T-helper 2 cell treated with Interferon-gamma antibody and Interleukin-4, amounts not matched to agents 5 μg/mL and 100 μg/mL, for 36 hours (primary cell): ENCODE data around the gene RSPH6A.
A peak's percentile ranks its signal among the peaks of the same experiment; 100 is the strongest.

Experiments used
- DNase-seq: peaks from one replicate; pipeline ENCODE4 v3.0.0; 2021; ENCODE audit warnings: low spot score
- H3K27ac Mint-ChIP-seq: one replicate; pipeline ENCODE4 v1.8.0; 2021; ENCODE audit warnings: mild to moderate bottlenecking, mixed read lengths
- H3K27me3 Mint-ChIP-seq: one replicate; pipeline ENCODE4 v1.8.0; 2021; ENCODE audit warnings: low read depth, mixed read lengths
- H3K36me3 Mint-ChIP-seq: one replicate; pipeline ENCODE4 v1.8.0; 2021; ENCODE audit warnings: low read depth, mixed read lengths
- H3K4me1 Mint-ChIP-seq: one replicate; pipeline ENCODE4 v1.8.0; 2021; ENCODE audit warnings: low read depth, mixed read lengths
- H3K4me3 Mint-ChIP-seq: one replicate; pipeline ENCODE4 v1.8.0; 2022; ENCODE audit warnings: mild to moderate bottlenecking, moderate library complexity, mixed read lengths
- H3K9me3 Mint-ChIP-seq: one replicate; pipeline ENCODE4 v1.8.0; 2021; ENCODE audit warnings: mixed read lengths

RSPH6A gene

GRCh38 chr19:45785097-45785496 lies 30.0 kb downstream of the RSPH6A start:
- H3K4me3 Mint-ChIP-seq, result no peak overlapping the region
- H3K36me3 Mint-ChIP-seq, result peaks cover 24% of the 10 kb centered on the region

GRCh38 chr19:45784096-45784495 lies 31.0 kb downstream of the RSPH6A start:
- Mint-ChIP-seq H3K4me1 (peaks cover 10% of the 10 kb centered on the region), H3K9me3 (no peaks in the 10 kb centered on the region), H3K27ac (no peak overlapping the region), H3K27me3 (peaks cover 21% of the 10 kb centered on the region), H3K36me3 (peaks cover 16% of the 10 kb centered on the region), H3K4me3 (no peak overlapping the region)
- DNase-seq, result no peak

More at GRCh38 chr19:45785097-45785496, 30.0 kb downstream of the RSPH6A start:
- DNase-seq, result no peak
- Mint-ChIP-seq H3K27ac (no peak overlapping the region), H3K4me1 (peaks cover 1% of the 10 kb centered on the region), H3K9me3 (no peaks in the 10 kb centered on the region), H3K27me3 (peaks cover 25% of the 10 kb centered on the region)

GRCh38 chr19:45782820-45783785 lies 32.0 kb downstream of the RSPH6A start:
- peaks cover 6% of the 10 kb centered on the region for H3K36me3 Mint-ChIP-seq
- no peak for DNase-seq

GRCh38 chr19:45782162-45782691 lies 32.9 kb downstream of the RSPH6A start, which contains the start of gene DMPK:
Gene DMPK, minus strand, starts transcription at chr19:45782490. Its CDS starts 138 bp downstream, at chr19:45782352.
- H3K4me3 Mint-ChIP-seq, result no peak within 1 kb of the TSS
- H3K4me1 Mint-ChIP-seq, result peaks cover 17% of the 10 kb centered on the region
- H3K36me3 Mint-ChIP-seq, result no peaks in the 10 kb centered on the region
- DNase-seq, result no peak
- H3K9me3 Mint-ChIP-seq, result no peaks in the 10 kb centered on the region
- no peak within 1 kb of the TSS for H3K27ac Mint-ChIP-seq
- H3K27me3 Mint-ChIP-seq, result peaks cover 7% of the 10 kb centered on the region

More at GRCh38 chr19:45782820-45783785, 32.0 kb downstream of the RSPH6A start:
- H3K9me3 Mint-ChIP-seq, result no peaks in the 10 kb centered on the region
- no peak overlapping the region for H3K27ac Mint-ChIP-seq
- no peak overlapping the region for H3K4me3 Mint-ChIP-seq
- peaks cover 17% of the 10 kb centered on the region for H3K4me1 Mint-ChIP-seq
- H3K27me3 Mint-ChIP-seq, result peaks cover 13% of the 10 kb centered on the region

- Mint-ChIP-seq H3K36me3 (no peaks in the 10 kb centered on the region), H3K4me3 (no peak overlapping the region), H3K9me3 (no peaks in the 10 kb centered on the region), H3K27ac (no peak overlapping the region), H3K4me1 (peaks cover 17% of the 10 kb centered on the region), H3K27me3 (peaks cover 10% of the 10 kb centered on the region)
- DNase-seq, result no peak
Observed at GRCh38 chr19:45781214-45782161, 33.6 kb downstream of the RSPH6A start.

GRCh38 chr19:45780448-45781213 lies 34.5 kb downstream of the RSPH6A start:
- peaks cover 10% of the 10 kb centered on the region for H3K27me3 Mint-ChIP-seq
- no peak overlapping the region for H3K27ac Mint-ChIP-seq
- no peak for DNase-seq
- H3K4me1 Mint-ChIP-seq, result peaks cover 17% of the 10 kb centered on the region
- no peaks in the 10 kb centered on the region for H3K36me3 Mint-ChIP-seq
- no peaks in the 10 kb centered on the region for H3K9me3 Mint-ChIP-seq
- H3K4me3 Mint-ChIP-seq, result no peak overlapping the region

GRCh38 chr19:45780146-45780447 lies 35.0 kb downstream of the RSPH6A start:
- Mint-ChIP-seq H3K9me3 (no peaks in the 10 kb centered on the region), H3K27ac (no peak overlapping the region), H3K36me3 (no peaks in the 10 kb centered on the region), H3K4me3 (no peak overlapping the region), H3K4me1 (peaks cover 17% of the 10 kb centered on the region), H3K27me3 (peaks cover 10% of the 10 kb centered on the region)
- no peak for DNase-seq

- Mint-ChIP-seq H3K27me3 (peaks cover 10% of the 10 kb centered on the region), H3K27ac (peak overlapping the region; percentile 11), H3K4me1 (peaks cover 17% of the 10 kb centered on the region), H3K9me3 (no peaks in the 10 kb centered on the region), H3K4me3 (peak overlapping the region; percentile 78), H3K36me3 (no peaks in the 10 kb centered on the region)
- peak; percentile 84 for DNase-seq
Observed at GRCh38 chr19:45779231-45780145, 35.6 kb downstream of the RSPH6A start.

- peaks cover 10% of the 10 kb centered on the region for H3K27me3 Mint-ChIP-seq
- no peak overlapping the region for H3K27ac Mint-ChIP-seq
- H3K36me3 Mint-ChIP-seq, result no peaks in the 10 kb centered on the region
- DNase-seq, result no peak
- peaks cover 17% of the 10 kb centered on the region for H3K4me1 Mint-ChIP-seq
- no peaks in the 10 kb centered on the region for H3K9me3 Mint-ChIP-seq
- peak overlapping the region; percentile 78 for H3K4me3 Mint-ChIP-seq
Observed at GRCh38 chr19:45778010-45778661, 37.0 kb downstream of the RSPH6A start.

- H3K4me1 Mint-ChIP-seq, result peaks cover 17% of the 10 kb centered on the region
- no peaks in the 10 kb centered on the region for H3K9me3 Mint-ChIP-seq
- DNase-seq, result no peak
- H3K36me3 Mint-ChIP-seq, result no peaks in the 10 kb centered on the region
- H3K27me3 Mint-ChIP-seq, result peaks cover 10% of the 10 kb centered on the region
- H3K27ac Mint-ChIP-seq, result no peak overlapping the region
- H3K4me3 Mint-ChIP-seq, result no peak overlapping the region
Observed at GRCh38 chr19:45777395-45777961, 37.6 kb downstream of the RSPH6A start.

- Mint-ChIP-seq H3K27ac (no peak overlapping the region), H3K27me3 (peaks cover 9% of the 10 kb centered on the region), H3K4me3 (no peak overlapping the region)
Observed at GRCh38 chr19:45774765-45775164, 40.3 kb downstream of the RSPH6A start.

GRCh38 chr19:45773384-45773783 lies 41.7 kb downstream of the RSPH6A start:
- Mint-ChIP-seq H3K27me3 (peaks cover 10% of the 10 kb centered on the region), H3K9me3 (no peaks in the 10 kb centered on the region), H3K4me3 (no peak overlapping the region), H3K36me3 (no peaks in the 10 kb centered on the region), H3K4me1 (peaks cover 9% of the 10 kb centered on the region), H3K27ac (no peak overlapping the region)
- DNase-seq, result no peak

More at GRCh38 chr19:45774765-45775164, 40.3 kb downstream of the RSPH6A start:
- no peaks in the 10 kb centered on the region for H3K9me3 Mint-ChIP-seq
- peaks cover 17% of the 10 kb centered on the region for H3K4me1 Mint-ChIP-seq
- no peaks in the 10 kb centered on the region for H3K36me3 Mint-ChIP-seq
- DNase-seq, result no peak
